Activated CD4-positive, alpha-beta T cell treated with anti-CD3 and anti-CD28 coated beads, Interleukin-2, amount 10 ng/mL, durations not matched to agents 7 days and 5 days (primary cell): ENCODE results near the gene MRPL20. TPM values are rescaled to one million over a fixed set of nuclear protein-coding genes. Genes with fewer than 3 reads are reported as not detected.

Source experiments
- CTCF ChIA-PET: fragments of 350-600 bp; sonication (Branson Sonifier 250); formaldehyde crosslinking; loops from one replicate; lab custom pipeline; 2021; ENCODE audit warnings: antibody characterized with exemption; lab: Charles Lee
- POLR2A ChIA-PET: fragments of 350-600 bp; sonication (Branson Sonifier 250); formaldehyde crosslinking; loops from one replicate; lab custom pipeline; 2021; ENCODE audit warnings: antibody characterized with exemption; lab: Charles Lee
- DNase-seq: peaks from one replicate; pipeline ENCODE4 v3.0.0-alpha.2; 2020
- H3K27ac Mint-ChIP-seq: one replicate; pipeline ENCODE4 v1.8.0; 2021; ENCODE audit warnings: mild to moderate bottlenecking, moderate library complexity, mixed read lengths
- H3K27me3 Mint-ChIP-seq: one replicate; pipeline ENCODE4 v1.8.0; 2021; ENCODE audit warnings: mixed read lengths
- H3K36me3 Mint-ChIP-seq: one replicate; pipeline ENCODE4 v1.8.0; 2021; ENCODE audit warnings: low read depth, mixed read lengths
- H3K4me1 Mint-ChIP-seq: one replicate; pipeline ENCODE4 v1.8.0; 2021; ENCODE audit warnings: mixed read lengths
- H3K4me3 Mint-ChIP-seq: one replicate; pipeline ENCODE4 v1.8.0; 2021; ENCODE audit warnings: mild to moderate bottlenecking, moderate library complexity, mixed read lengths
- H3K9me3 Mint-ChIP-seq: one replicate; pipeline ENCODE4 v1.8.0; 2021; ENCODE audit warnings: mixed read lengths
- total RNA-seq, 2 experiments: library from RNA; stranded (reverse); gene quantifications; one replicate each; pipeline ENCODE4 v1.2.3, GENCODE V29; 2021

The MRPL20 gene
- total RNA-seq, 2 experiments from 2014 or later: 98.6 to 107 TPM

DNA sequence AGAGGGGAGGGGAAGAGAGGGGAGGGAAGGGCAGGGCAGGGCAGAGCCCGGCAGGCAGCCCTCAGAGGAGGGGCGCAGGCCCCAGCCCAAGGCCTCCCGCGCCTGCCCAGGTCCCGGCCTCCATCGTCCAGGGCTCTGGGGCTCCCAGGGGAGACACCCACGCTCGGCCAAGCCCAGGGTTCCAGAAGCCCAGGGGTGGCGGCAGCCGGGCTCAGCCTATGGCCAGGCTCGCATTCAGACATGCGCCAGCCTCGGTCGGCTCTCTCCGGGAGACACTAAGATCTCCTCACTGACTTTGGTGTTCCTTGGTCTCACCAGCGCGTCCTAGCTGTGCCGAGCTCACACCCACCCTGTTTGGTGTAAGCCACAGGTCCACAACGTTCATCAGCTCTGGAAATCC, 21.1 kb upstream of the MRPL20 start:
- H3K36me3 Mint-ChIP-seq: no peaks in the 10 kb centered on the region
- no peak overlapping the region for H3K27ac Mint-ChIP-seq
- no peak for DNase-seq
- POLR2A ChIA-PET: no interaction called here
- no peaks in the 10 kb centered on the region for H3K9me3 Mint-ChIP-seq
- H3K4me1 Mint-ChIP-seq: peaks cover 5% of the 10 kb centered on the region
- peaks cover 16% of the 10 kb centered on the region for H3K27me3 Mint-ChIP-seq
- CTCF ChIA-PET: interaction anchor here (0.8 to 2.2 kb wide), 3 partner anchors 13 to 166 kb away, joined by 3 to 5 read pairs (median 3); no protein-coding TSS in a partner anchor
- no peak overlapping the region for H3K4me3 Mint-ChIP-seq

GRCh38 chr1:1427820-1428148, 20.7 kb upstream of the MRPL20 start:
- ChIA-PET CTCF (interaction anchor here (0.8 to 1.3 kb wide), 2 partner anchors 13 to 167 kb away, joined by 3 read pairs; no protein-coding TSS in a partner anchor), POLR2A (no interaction called here)
- H3K36me3 Mint-ChIP-seq: no peaks in the 10 kb centered on the region
- no peak overlapping the region for H3K27ac Mint-ChIP-seq
- peaks cover 16% of the 10 kb centered on the region for H3K27me3 Mint-ChIP-seq
- H3K4me3 Mint-ChIP-seq: no peak overlapping the region
- H3K9me3 Mint-ChIP-seq: no peaks in the 10 kb centered on the region
- DNase-seq: no peak
- H3K4me1 Mint-ChIP-seq: peaks cover 5% of the 10 kb centered on the region

GRCh38 chr1:1427106-1427819, 20.2 kb upstream of the MRPL20 start:
- no peak overlapping the region for H3K4me3 Mint-ChIP-seq
- POLR2A ChIA-PET: no interaction called here
- DNase-seq: no peak
- H3K36me3 Mint-ChIP-seq: no peaks in the 10 kb centered on the region
- H3K4me1 Mint-ChIP-seq: peaks cover 5% of the 10 kb centered on the region
- CTCF ChIA-PET: no interaction called here
- peaks cover 16% of the 10 kb centered on the region for H3K27me3 Mint-ChIP-seq
- H3K9me3 Mint-ChIP-seq: no peaks in the 10 kb centered on the region
- H3K27ac Mint-ChIP-seq: no peak overlapping the region

GRCh38 chr1:1426496-1427105, 19.5 kb upstream of the MRPL20 start:
- H3K9me3 Mint-ChIP-seq: no peaks in the 10 kb centered on the region
- DNase-seq: no peak
- CTCF ChIA-PET: interaction anchor here (0.5 to 1.3 kb wide), 2 partner anchors 11 to 49 kb away, joined by 3 to 4 read pairs; no protein-coding TSS in a partner anchor
- no peaks in the 10 kb centered on the region for H3K36me3 Mint-ChIP-seq
- peaks cover 16% of the 10 kb centered on the region for H3K27me3 Mint-ChIP-seq
- no peak overlapping the region for H3K4me3 Mint-ChIP-seq
- no peak overlapping the region for H3K27ac Mint-ChIP-seq
- peaks cover 5% of the 10 kb centered on the region for H3K4me1 Mint-ChIP-seq
- POLR2A ChIA-PET: no interaction called here

GRCh38 chr1:1425753-1426495, 18.8 kb upstream of the MRPL20 start:
- Mint-ChIP-seq H3K27ac (no peak overlapping the region), H3K36me3 (no peaks in the 10 kb centered on the region), H3K4me3 (no peak overlapping the region), H3K9me3 (no peaks in the 10 kb centered on the region), H3K4me1 (peaks cover 5% of the 10 kb centered on the region), H3K27me3 (peaks cover 16% of the 10 kb centered on the region)
- CTCF ChIA-PET: interaction anchor here (0.5 to 1.3 kb wide), 2 partner anchors 11 to 48 kb away, joined by 3 to 4 read pairs; no protein-coding TSS in a partner anchor
- POLR2A ChIA-PET: no interaction called here
- DNase-seq: no peak

DNA sequence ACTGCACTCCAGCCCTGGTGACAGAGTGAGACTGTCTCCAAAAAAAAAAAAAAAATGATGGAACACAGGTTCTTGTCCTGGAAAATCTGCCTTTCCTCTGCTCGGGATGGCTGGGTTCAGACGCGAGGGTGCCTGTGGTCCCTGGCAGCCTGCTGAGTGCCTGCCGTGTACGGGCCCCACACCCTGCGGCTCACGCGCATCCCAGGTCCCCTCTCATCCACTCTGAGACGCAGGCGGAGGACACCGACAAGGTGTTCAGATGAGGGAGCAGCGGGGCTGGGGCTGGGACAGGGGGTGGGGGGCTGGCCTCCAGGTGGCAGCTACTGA, 18.3 kb upstream of the MRPL20 start:
- Mint-ChIP-seq H3K27ac (no peak overlapping the region), H3K4me1 (peaks cover 5% of the 10 kb centered on the region), H3K36me3 (no peaks in the 10 kb centered on the region), H3K9me3 (no peaks in the 10 kb centered on the region), H3K4me3 (no peak overlapping the region), H3K27me3 (peaks cover 19% of the 10 kb centered on the region)
- DNase-seq: no peak
- ChIA-PET CTCF (no interaction called here), POLR2A (no interaction called here)

DNA sequence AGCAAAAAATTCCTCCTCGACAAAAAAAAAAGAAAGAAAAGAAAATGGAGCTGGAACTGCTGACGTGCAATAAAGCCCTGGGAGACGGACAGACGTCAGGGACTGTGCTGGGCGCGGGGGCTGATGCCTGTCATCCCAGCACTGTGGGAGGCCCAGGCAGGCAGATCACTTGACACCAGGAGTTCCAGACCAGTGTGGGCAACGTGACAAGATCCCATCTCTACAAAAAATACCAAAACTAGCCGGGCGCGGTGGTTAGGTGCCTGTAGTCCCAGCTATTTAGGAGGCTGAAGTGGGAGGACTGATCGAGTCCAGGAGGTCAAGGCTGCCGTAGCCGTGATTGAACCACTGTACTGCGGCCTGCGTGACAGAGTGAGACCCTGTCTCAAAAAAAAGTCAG, 17.6 kb upstream of the MRPL20 start:
- H3K27me3 Mint-ChIP-seq: peaks cover 16% of the 10 kb centered on the region
- H3K36me3 Mint-ChIP-seq: no peaks in the 10 kb centered on the region
- H3K9me3 Mint-ChIP-seq: no peaks in the 10 kb centered on the region
- H3K27ac Mint-ChIP-seq: no peak overlapping the region
- H3K4me1 Mint-ChIP-seq: peaks cover 5% of the 10 kb centered on the region
- ChIA-PET CTCF (interaction anchor here (0.6 kb wide), 1 partner anchor 10 kb away, joined by 3 read pairs; no protein-coding TSS in a partner anchor), POLR2A (no interaction called here)
- no peak overlapping the region for H3K4me3 Mint-ChIP-seq
- DNase-seq: no peak

DNA sequence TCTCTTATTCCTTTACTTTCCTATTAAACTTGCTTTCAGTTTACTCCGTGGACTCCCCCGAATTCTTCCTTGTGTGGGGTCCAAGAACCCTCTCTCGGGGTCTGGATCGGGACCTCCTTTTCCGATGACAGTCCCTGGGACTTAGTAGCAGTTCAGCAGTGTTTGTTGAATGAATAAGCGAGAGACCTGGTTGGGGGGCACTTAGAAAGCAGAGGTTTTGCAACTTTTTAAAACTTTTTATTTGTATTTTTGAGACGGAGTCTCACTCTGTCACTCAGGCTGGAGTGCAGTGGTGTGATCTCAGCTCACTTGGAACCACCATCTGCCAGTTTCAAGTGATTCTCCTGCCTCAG, 16.1 kb upstream of the MRPL20 start:
- POLR2A ChIA-PET: no interaction called here
- CTCF ChIA-PET: interaction anchor here (1.0 kb wide), 1 partner anchor 79 kb away, joined by 3 read pairs; no protein-coding TSS in a partner anchor
- H3K4me3 Mint-ChIP-seq: no peak overlapping the region

GRCh38 chr1:1422465-1423244, 15.6 kb upstream of the MRPL20 start:
- H3K4me3 Mint-ChIP-seq: no peak overlapping the region
- ChIA-PET POLR2A (no interaction called here), CTCF (no interaction called here)
- peaks cover 9% of the 10 kb centered on the region for H3K27me3 Mint-ChIP-seq
- H3K27ac Mint-ChIP-seq: no peak overlapping the region
- no peak for DNase-seq
- no peaks in the 10 kb centered on the region for H3K36me3 Mint-ChIP-seq
- H3K4me1 Mint-ChIP-seq: peaks cover 12% of the 10 kb centered on the region
- no peaks in the 10 kb centered on the region for H3K9me3 Mint-ChIP-seq

More for the DNA sequence above, 16.1 kb upstream of the MRPL20 start:
- Mint-ChIP-seq H3K27ac (no peak overlapping the region), H3K4me1 (peaks cover 7% of the 10 kb centered on the region), H3K27me3 (peaks cover 9% of the 10 kb centered on the region), H3K36me3 (no peaks in the 10 kb centered on the region), H3K9me3 (no peaks in the 10 kb centered on the region)
- DNase-seq: no peak

GRCh38 chr1:1421907-1422464, 14.9 kb upstream of the MRPL20 start:
- ChIA-PET CTCF (no interaction called here), POLR2A (no interaction called here)
- H3K36me3 Mint-ChIP-seq: no peaks in the 10 kb centered on the region
- peaks cover 10% of the 10 kb centered on the region for H3K27me3 Mint-ChIP-seq
- no peak overlapping the region for H3K27ac Mint-ChIP-seq
- H3K4me3 Mint-ChIP-seq: no peak overlapping the region
- peaks cover 15% of the 10 kb centered on the region for H3K4me1 Mint-ChIP-seq
- DNase-seq: no peak
- H3K9me3 Mint-ChIP-seq: no peaks in the 10 kb centered on the region

DNA sequence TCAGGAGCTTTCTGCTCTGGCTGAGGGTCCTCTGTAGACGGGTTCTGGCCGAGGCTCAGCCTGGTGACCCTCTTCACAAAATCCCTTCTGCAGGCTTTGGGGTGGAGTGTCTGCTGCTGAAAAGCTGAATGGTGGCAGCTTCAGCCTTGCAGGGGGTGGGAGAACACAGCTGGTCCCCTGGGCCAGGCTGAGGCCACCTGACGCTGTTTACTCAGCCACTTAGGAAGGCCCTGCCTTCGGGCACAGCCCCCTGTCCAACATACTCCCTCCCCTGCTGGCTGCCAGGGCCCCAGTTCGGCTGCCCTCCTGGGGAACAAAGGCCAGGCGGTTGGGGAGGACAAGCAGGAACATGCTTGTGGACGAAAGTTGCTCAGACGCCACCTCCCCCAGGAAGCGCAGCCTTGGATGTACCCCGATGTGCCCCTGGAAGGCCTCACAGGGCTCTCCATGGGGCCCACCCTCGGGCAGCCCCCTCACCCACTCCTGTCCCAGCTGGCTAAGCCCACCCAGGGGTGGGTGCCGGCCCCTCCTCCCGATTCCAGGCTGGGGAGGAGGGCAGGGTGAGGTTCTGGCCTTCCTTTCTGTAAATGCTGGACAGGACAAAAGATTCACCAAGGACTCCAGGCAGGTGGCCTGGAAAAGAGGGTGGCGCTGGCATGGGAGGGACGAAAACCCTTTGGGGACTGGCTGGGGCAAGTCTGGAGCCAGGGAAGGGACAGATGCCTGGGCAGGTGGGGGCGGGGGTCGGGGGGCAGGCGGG, 14.2 kb upstream of the MRPL20 start, which contains the start of gene ANKRD65:
ANKRD65 (minus strand) TSS at position 130 of the 760 bp plus-strand sequence. CDS start 271 bp downstream, outside the sequence.
- no peak within 1 kb of the TSS for H3K4me3 Mint-ChIP-seq
- H3K36me3 Mint-ChIP-seq: no peaks in the 10 kb centered on the region
- peaks cover 15% of the 10 kb centered on the region for H3K4me1 Mint-ChIP-seq
- H3K27ac Mint-ChIP-seq: no peak within 1 kb of the TSS
- ChIA-PET CTCF (interaction anchor here (0.9 kb wide), 1 partner anchor 19 kb away, joined by 3 read pairs; no protein-coding TSS in a partner anchor), POLR2A (no interaction called here)
- no peaks in the 10 kb centered on the region for H3K9me3 Mint-ChIP-seq
- H3K27me3 Mint-ChIP-seq: peaks cover 9% of the 10 kb centered on the region
- no peak for DNase-seq
